BJ (cell line): ENCODE measurements around the gene RPL10. TPM values are rescaled to one million over a fixed set of nuclear protein-coding genes. Genes with fewer than 3 reads are reported as not detected.

Experiments used
- CTCF ChIA-PET: fragments of 350-600 bp; formaldehyde crosslinking; extraction: SDS; loops from one replicate; lab custom pipeline; 2021; ENCODE audit warnings: antibody characterized with exemption, inconsistent platforms; lab: Yijun Ruan, JAX
- POLR2A ChIA-PET: fragments of 300-600 bp; sonication (Branson Sonifier 250); formaldehyde crosslinking; extraction: SDS; loops from one replicate; lab custom pipeline; 2021; ENCODE audit warnings: antibody characterized with exemption; lab: Charles Lee
- DNase-seq: peaks from one replicate; pipeline ENCODE4 v3.0.0-alpha.2; 2011; ENCODE audit warnings: low read depth
- H3K27me3 ChIP-seq: 2 replicates; pipeline ENCODE4 v1.6.0; 2011; ENCODE audit warnings: low read length; ENCODE audit not compliant: control insufficient read depth, insufficient read depth
- H3K36me3 ChIP-seq: 2 replicates; pipeline ENCODE4 v1.5.1; 2011; ENCODE audit warnings: low read length; ENCODE audit not compliant: control insufficient read depth, insufficient read depth
- H3K4me3 ChIP-seq: 2 replicates; pipeline ENCODE4 v1.5.1; 2011; ENCODE audit warnings: low read depth, mild to moderate bottlenecking, control low read depth, low read length
- CTCF ChIP-seq: IDR thresholded peaks from 2 replicates; pipeline ENCODE4 v1.5.1; 2011; ENCODE audit warnings: low read depth, mild to moderate bottlenecking, control low read depth, inconsistent platforms, low read length, moderate library complexity; ENCODE audit not compliant: insufficient read depth
- polyA plus RNA-seq: library from polyadenylated mRNA; depleted of rRNA; stranded (reverse); fragments of >200 nt; gene quantifications from 2 replicates; pipeline ENCODE4 v1.2.3, GENCODE V29; 2011

RPL10 gene
- polyA plus RNA-seq, 1 experiment: 7,037 TPM

DNA sequence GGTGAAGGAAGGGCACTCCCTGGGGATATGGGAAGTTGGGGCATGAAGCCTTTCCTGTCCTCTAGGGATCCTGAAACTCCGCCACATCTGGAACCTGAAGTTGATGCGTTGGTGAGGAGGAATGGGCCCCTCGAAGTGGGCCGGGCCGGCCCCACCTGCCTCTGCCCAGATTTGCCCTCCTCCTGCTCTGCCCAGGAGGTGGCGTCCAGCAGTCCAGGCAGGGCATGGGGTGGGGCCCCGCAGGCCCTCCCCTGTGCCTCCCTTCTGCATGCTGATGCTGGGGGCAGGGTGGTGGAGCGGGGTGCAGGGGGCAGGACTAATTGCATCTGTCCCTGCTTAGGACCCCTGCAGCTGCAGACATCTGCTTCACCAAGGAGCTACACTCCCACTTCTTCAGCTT is 15.0 kb downstream of the RPL10 start:
- Histone ChIP-seq H3K27me3 (no peaks in the 10 kb centered on the region), H3K36me3 (no peaks in the 10 kb centered on the region; the same call in 1 of the 2 replicates), H3K4me3 (no peak overlapping the region)
- no peak for DNase-seq
- ChIA-PET POLR2A (no interaction called here), CTCF (no interaction called here)
- no peak for TF ChIP-seq CTCF

DNA sequence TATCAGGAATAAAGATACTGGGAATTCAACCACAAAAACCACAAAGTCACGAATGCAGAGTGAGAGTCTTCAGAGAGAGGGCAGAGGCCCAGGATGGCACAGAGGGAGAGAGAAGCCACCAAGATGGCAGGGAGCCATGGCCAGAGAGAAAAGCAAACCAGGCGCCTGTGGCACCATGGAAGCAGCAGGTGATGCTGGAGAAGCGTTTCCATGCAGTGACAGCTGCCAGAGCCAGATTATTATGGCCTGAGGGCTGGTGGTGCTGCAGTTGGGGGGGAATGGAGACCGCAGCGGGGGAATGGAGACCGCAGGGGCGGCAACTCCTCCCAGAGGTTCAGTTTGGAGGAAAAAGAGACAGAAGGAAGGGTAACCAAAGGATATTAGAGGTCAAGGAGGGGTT is 19.0 kb downstream of the RPL10 start:
- TF ChIP-seq CTCF: no peak
- ChIA-PET CTCF (no interaction called here), POLR2A (no interaction called here)
- no peaks in the 10 kb centered on the region; the same call in 1 of the 2 replicates for H3K36me3 ChIP-seq
- H3K27me3 ChIP-seq: no peaks in the 10 kb centered on the region
- H3K4me3 ChIP-seq: no peak overlapping the region
- no peak for DNase-seq

GRCh38 chrX:154419189-154419588 is 21.0 kb downstream of the RPL10 start:
- DNase-seq: no peak
- no peak for TF ChIP-seq CTCF
- Histone ChIP-seq H3K4me3 (no peak overlapping the region), H3K27me3 (no peaks in the 10 kb centered on the region), H3K36me3 (no peaks in the 10 kb centered on the region; the same call in 1 of the 2 replicates)
- ChIA-PET POLR2A (no interaction called here), CTCF (no interaction called here)

DNA sequence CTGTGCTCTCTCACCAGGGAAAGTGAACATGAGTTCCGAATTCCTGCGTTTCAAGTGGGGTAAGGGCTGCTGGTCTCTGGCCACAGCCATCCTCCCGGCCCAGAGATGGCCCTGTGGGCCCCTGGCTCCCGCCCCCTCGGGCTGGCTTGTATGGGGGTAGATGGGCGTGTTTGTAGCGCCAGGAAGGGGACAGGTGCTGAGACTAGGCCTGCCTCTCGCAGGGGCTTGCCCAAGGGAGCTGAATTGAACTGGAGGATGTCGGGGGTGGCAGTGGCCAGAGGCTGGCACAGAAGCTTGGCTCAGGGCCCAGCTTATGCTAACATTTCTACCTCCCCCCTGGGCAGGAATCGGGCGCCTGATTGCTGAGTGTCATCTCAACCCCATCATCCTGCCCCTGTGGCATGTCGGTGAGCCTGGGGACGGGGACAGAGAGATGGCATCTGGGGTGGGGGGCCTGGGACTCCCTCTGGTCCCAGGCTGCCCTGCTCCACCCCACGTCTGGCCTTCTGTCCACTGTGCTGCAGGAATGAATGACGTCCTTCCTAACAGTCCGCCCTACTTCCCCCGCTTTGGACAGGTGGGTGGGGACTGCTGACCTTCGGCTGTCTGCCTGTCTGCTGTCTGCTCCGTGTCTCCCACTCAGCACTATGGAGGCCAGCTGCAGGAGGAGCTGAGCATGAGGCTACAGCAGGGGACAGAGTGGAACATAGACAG is 21.7 kb downstream of the RPL10 start:
- DNase-seq: no peak
- POLR2A ChIA-PET: no interaction called here
- Histone ChIP-seq H3K36me3 (no peaks in the 10 kb centered on the region; the same call in 1 of the 2 replicates), H3K27me3 (no peaks in the 10 kb centered on the region), H3K4me3 (no peak overlapping the region)
- no peak for TF ChIP-seq CTCF
- CTCF ChIA-PET: no interaction called here

DNA sequence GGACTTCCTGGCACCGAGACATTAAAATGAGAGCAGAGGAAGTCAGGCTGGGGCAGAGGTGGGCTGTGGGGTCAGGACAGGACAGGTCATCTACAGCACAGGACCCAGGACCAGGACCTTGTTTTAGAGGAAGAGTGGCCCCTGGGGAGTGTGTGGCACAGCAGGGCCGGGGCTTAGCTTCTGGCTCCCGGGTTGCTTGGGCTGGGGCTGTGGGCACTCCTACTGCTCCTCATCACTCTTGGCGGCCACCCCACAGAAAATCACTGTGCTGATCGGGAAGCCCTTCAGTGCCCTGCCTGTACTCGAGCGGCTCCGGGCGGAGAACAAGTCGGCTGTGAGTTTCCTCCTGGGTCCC is 22.2 kb downstream of the RPL10 start:
- no peak overlapping the region for H3K4me3 ChIP-seq
- H3K27me3 ChIP-seq: no peaks in the 10 kb centered on the region
- no peak for TF ChIP-seq CTCF
- no peaks in the 10 kb centered on the region; the same call in 1 of the 2 replicates for H3K36me3 ChIP-seq
- no peak for DNase-seq
- ChIA-PET POLR2A (no interaction called here), CTCF (interaction anchor here (1.5 kb wide), 1 partner anchor 13 kb away, joined by 3 read pairs; no protein-coding TSS in a partner anchor)
